Endothelial cell of umbilical vein (primary cell): ENCODE results near the gene GLIS2. TPM values are rescaled to one million over a fixed set of nuclear protein-coding genes. Genes with fewer than 3 reads are reported as not detected.

ENCODE experiments used
- BruUV-seq: library from RNA; stranded (reverse); fragments of 400-500 nt; replicated peaks from 2 replicates; lab custom pipeline; 2021; lab: Mats Ljungman, UMichigan
- CTCF ChIA-PET: fragments of 300-600, 350-600 bp; sonication (Branson Sonifier 250); formaldehyde crosslinking; loops from one replicate; lab custom pipeline; 2021; ENCODE audit warnings: antibody characterized with exemption, inconsistent platforms; lab: Charles Lee
- POLR2A ChIA-PET: fragments of 300-600, 350-600 bp; sonication (Branson Sonifier 250); formaldehyde crosslinking; loops from one replicate; lab custom pipeline; 2021; ENCODE audit warnings: antibody characterized with exemption, inconsistent platforms; lab: Charles Lee
- DNase-seq: peaks from one replicate; pipeline ENCODE4 v3.0.0-alpha.2; 2011; ENCODE audit warnings: low read depth, low spot score
- FAIRE-seq: peaks from 2 replicates; lab custom pipeline; 2011; peaks lifted over from hg19 to GRCh38; lab: Jason Lieb, UNC
- H2AFZ ChIP-seq: 2 replicates; pipeline ENCODE4 v1.6.0; 2012; ENCODE audit warnings: low read depth, low read length, control low read depth, inconsistent platforms
- H3K27ac ChIP-seq: 2 replicates; pipeline ENCODE4 v1.5.1; 2011; ENCODE audit warnings: low read depth, mild to moderate bottlenecking, control low read depth, low read length, moderate library complexity; ENCODE audit not compliant: insufficient read depth
- H3K27me3 ChIP-seq, 2 experiments: 2 replicates each; pipeline versions ENCODE4 v1.6.0 to v1.6.1; 2011; ENCODE audit warnings: low read length in 2 of 2, mixed read lengths in 1 of 2; ENCODE audit not compliant: control insufficient read depth in 2 of 2, insufficient read depth in 2 of 2
- H3K36me3 ChIP-seq, 2 experiments: 2 replicates in 1 of 2; 3 replicates in 1 of 2; pipeline ENCODE4 v1.5.1; 2011; ENCODE audit warnings: low read length in 2 of 2, mild to moderate bottlenecking in 1 of 2, moderate library complexity in 1 of 2; ENCODE audit not compliant: control insufficient read depth in 2 of 2, insufficient read depth in 2 of 2; ENCODE audit errors: extremely low read depth in 1 of 2
- H3K4me1 ChIP-seq: 3 replicates; pipeline ENCODE4 v1.5.1; 2011; ENCODE audit warnings: mild to moderate bottlenecking, low read length; ENCODE audit not compliant: control insufficient read depth, insufficient read depth; ENCODE audit errors: extremely low read depth
- H3K4me2 ChIP-seq: 2 replicates; pipeline ENCODE4 v1.6.1; 2011; ENCODE audit warnings: low read length, control low read depth, mixed read lengths; ENCODE audit not compliant: insufficient read depth
- H3K4me3 ChIP-seq, 3 experiments: fragments of 200-600 bp in 1 of 3; sonication (generic), shearing (Covaris generic) in 1 of 3; replicated peaks in 1 of 3; 2 replicates each; pipeline ENCODE4 v1.5.1; 2011 to 2016; ENCODE audit warnings: control low read depth in 3 of 3, low read length in 3 of 3, mild to moderate bottlenecking in 2 of 3, inconsistent platforms in 1 of 3, low read depth in 1 of 3, moderate library complexity in 1 of 3; ENCODE audit not compliant: insufficient read depth in 1 of 3
- H3K79me2 ChIP-seq: 2 replicates; pipeline ENCODE4 v1.6.0; 2012; ENCODE audit warnings: low read length, inconsistent platforms; ENCODE audit not compliant: control insufficient read depth, insufficient read depth
- H3K9ac ChIP-seq: replicated peaks from 2 replicates; pipeline ENCODE3; 2011; ENCODE audit warnings: low read length, control low read depth; ENCODE audit not compliant: insufficient read depth; ENCODE audit errors: extremely low read depth
- H3K9me1 ChIP-seq: replicated peaks from 3 replicates; pipeline ENCODE4 v1.6.0; 2011; ENCODE audit warnings: mild to moderate bottlenecking, low read length; ENCODE audit not compliant: control insufficient read depth, insufficient read depth; ENCODE audit errors: extremely low read depth
- H3K9me3 ChIP-seq: replicated peaks from 2 replicates; pipeline ENCODE4 v1.5.1; 2012; ENCODE audit warnings: low read length, inconsistent platforms; ENCODE audit not compliant: control insufficient read depth, insufficient read depth
- H4K20me1 ChIP-seq: replicated peaks from 2 replicates; pipeline ENCODE3; 2011; ENCODE audit warnings: mild to moderate bottlenecking, low read length; ENCODE audit not compliant: control insufficient read depth, insufficient read depth; ENCODE audit errors: extremely low read depth
- CTCF ChIP-seq, 2 donors: IDR thresholded peaks; 1 replicate in 1 of 2; 2 replicates in 1 of 2; pipeline ENCODE4 v1.5.1; 2011; ENCODE audit warnings: low read length in 2 of 2, mild to moderate bottlenecking in 2 of 2, moderate library complexity in 2 of 2, control low read depth in 1 of 2, inconsistent platforms in 1 of 2, low read depth in 1 of 2; ENCODE audit not compliant: insufficient read depth in 1 of 2; ENCODE audit errors: extremely low read depth in 1 of 2
- EZH2 ChIP-seq: IDR thresholded peaks from 2 replicates; pipeline ENCODE4 v1.6.1; 2012; ENCODE audit warnings: borderline replicate concordance, low read depth, mild to moderate bottlenecking, moderate library complexity, low read length, inconsistent platforms; ENCODE audit not compliant: severe bottlenecking
- FOS ChIP-seq: IDR thresholded peaks from 2 replicates; pipeline ENCODE4 v1.6.1; 2011; ENCODE audit warnings: mild to moderate bottlenecking, low read length, moderate library complexity, borderline replicate concordance; ENCODE audit not compliant: insufficient read depth
- GATA2 ChIP-seq: IDR thresholded peaks from 2 replicates; pipeline ENCODE4 v1.7.0; 2011; ENCODE audit warnings: low read depth, mild to moderate bottlenecking, moderate library complexity, mixed read lengths, low read length; ENCODE audit not compliant: insufficient read length, insufficient read depth
- JUN ChIP-seq: IDR thresholded peaks from 2 replicates; pipeline ENCODE4 v1.6.1; 2011; ENCODE audit warnings: borderline replicate concordance, low read depth; ENCODE audit not compliant: insufficient read length, insufficient read depth
- MAX ChIP-seq: IDR thresholded peaks from 2 replicates; pipeline ENCODE4 v1.6.1; 2011; ENCODE audit not compliant: insufficient read depth, insufficient read length
- MYC ChIP-seq: IDR thresholded peaks from one replicate; pipeline ENCODE4 v1.6.1; 2011; ENCODE audit warnings: mild to moderate bottlenecking, low read depth, low read length
- POLR2A ChIP-seq: IDR thresholded peaks from 2 replicates; pipeline ENCODE4 v1.6.1; 2012; ENCODE audit warnings: low read depth, mild to moderate bottlenecking, control low read depth, low read length
- POLR2AphosphoS5 ChIP-seq: IDR thresholded peaks from 2 replicates; pipeline ENCODE4 v1.6.1; 2012; ENCODE audit warnings: low read depth, mild to moderate bottlenecking, control low read depth, low read length, moderate library complexity; ENCODE audit not compliant: insufficient read depth
- dilution Hi-C: fragments of 300-500 bp; cut with MboI; formaldehyde crosslinking; loops from one replicate; pipeline ENCODE4 v1.15.0; 2019; ENCODE audit warnings: low sequenced_read_pairs; ENCODE audit not compliant: extremely low pct_ligation_motif_present
- intact Hi-C: fragments of 100-400 bp; cut with micrococcal nuclease; formaldehyde crosslinking; loops from one replicate; pipeline ENCODE4 v1.10.0; 2022
- polyA plus RNA-seq, 4 experiments: library from polyadenylated mRNA; depleted of rRNA in 3 of 4; stranded (reverse) in 3 of 4; unstranded in 1 of 4; fragments of >200 nt; gene quantifications; 2 replicates each; pipeline versions ENCODE4 v1.2.1 to v1.2.3, GENCODE V29; 2011 to 2012; ENCODE audit warnings: missing spikeins in 1 of 4
- total RNA-seq: library from RNA; stranded (reverse); gene quantifications from 2 replicates; pipeline ENCODE4 v1.2.3, GENCODE V29; 2021

Gene GLIS2
- total and polyA plus RNA-seq, 2 donors (not counting 3 experiments of a cell fraction or from before 2014, with no cell fraction given): 4.6 to 10.1 TPM

GRCh38 chr16:4387781-4388180, 71.9 kb downstream of the GLIS2 start:
- H3K27ac ChIP-seq: no peak overlapping the region
- no peak overlapping the region for H3K4me2 ChIP-seq
- dilution Hi-C loops: no loop called here
- peaks cover 22% of the 10 kb centered on the region for H3K4me1 ChIP-seq
- intact Hi-C loops: no loop called here
- POLR2A ChIA-PET: no interaction called here
- H3K9me1 ChIP-seq: no peaks in the 10 kb centered on the region
- H3K36me3 ChIP-seq: peaks cover 0 to 18% of the 10 kb centered on the region in 2 experiments
- H3K27me3 ChIP-seq: no peaks in the 10 kb centered on the region
- no peaks in the 10 kb centered on the region for H3K79me2 ChIP-seq
- no peak for TF ChIP-seq FOS
- TF ChIP-seq POLR2AphosphoS5: no peak
- no peak for TF ChIP-seq POLR2A
- no peak for TF ChIP-seq JUN
- TF ChIP-seq MAX: no peak
- TF ChIP-seq CTCF (IDR thresholded peaks at IDR 0.05; ENCODE audit: extremely low read depth in 1 of 2, insufficient read depth in 1 of 2, low read depth in 1 of 2, low read length in 2 of 2): no peak
- no peak for TF ChIP-seq EZH2
- TF ChIP-seq GATA2: no peak
- no peak for TF ChIP-seq MYC
- H3K9me3 ChIP-seq: no peaks in the 10 kb centered on the region
- CTCF ChIA-PET: interaction anchor here (2.5 to 7.5 kb wide), 2 partner anchors 15 kb away, joined by 18 to 63 read pairs; no protein-coding TSS in a partner anchor
- no peak overlapping the region for H3K9ac ChIP-seq
- H3K4me3 ChIP-seq: no peak overlapping the region
- H4K20me1 ChIP-seq: no peaks in the 10 kb centered on the region
- DNase-seq (no peak), FAIRE-seq (no peak)
- no TSS peak for BruUV-seq
- H2AFZ ChIP-seq: no peak overlapping the region
